ENCODE results near the gene LIF. TPM values are rescaled to one million over a fixed set of nuclear protein-coding genes. Genes with fewer than 3 reads are reported as not detected.
"Not testable (repeated sequence)": the region's sequence is repeated elsewhere in the genome, so short reads cannot be mapped to it uniquely, and the experiment has no call there.

The LIF gene
- total RNA-seq, 1 experiment from 2014 or later: 0.59 TPM

GRCh38 chr22:30223303-30223702 is 23.3 kb downstream of the LIF start:
- Histone ChIP-seq H3K4me3 (ENCODE audit: insufficient read depth, low read depth, low read length) (no peak overlapping the region), H3K36me3 (replicated peaks; ENCODE audit: control insufficient read depth, insufficient read depth, low read length) (no peaks in the 10 kb centered on the region), H3K27me3 (ENCODE audit: control insufficient read depth, insufficient read depth, low read length) (no peaks in the 10 kb centered on the region)
- no peak for DNase-seq

- H3K4me3 ChIP-seq (ENCODE audit: insufficient read depth, low read depth, low read length): no peak overlapping the region
Measured at GRCh38 chr22:30222321-30222720, 24.2 kb downstream of the LIF start.

GRCh38 chr22:30221121-30221992 is 25.2 kb downstream of the LIF start:
- Histone ChIP-seq H3K36me3 (replicated peaks; ENCODE audit: control insufficient read depth, insufficient read depth, low read length) (no peaks in the 10 kb centered on the region), H3K4me3 (ENCODE audit: insufficient read depth, low read depth, low read length) (no peak overlapping the region), H3K27me3 (ENCODE audit: control insufficient read depth, insufficient read depth, low read length) (no peaks in the 10 kb centered on the region)
- DNase-seq: no peak

More at GRCh38 chr22:30222321-30222720, 24.2 kb downstream of the LIF start:
- H3K27me3 ChIP-seq (ENCODE audit: control insufficient read depth, insufficient read depth, low read length): no peaks in the 10 kb centered on the region
- no peak for DNase-seq
- no peaks in the 10 kb centered on the region for H3K36me3 ChIP-seq (replicated peaks; ENCODE audit: control insufficient read depth, insufficient read depth, low read length)

- no peak for DNase-seq
- H3K4me3 ChIP-seq (ENCODE audit: insufficient read depth, low read depth, low read length): no peak overlapping the region
- H3K27me3 ChIP-seq (ENCODE audit: control insufficient read depth, insufficient read depth, low read length): no peaks in the 10 kb centered on the region
- H3K36me3 ChIP-seq (replicated peaks; ENCODE audit: control insufficient read depth, insufficient read depth, low read length): no peaks in the 10 kb centered on the region
Measured at GRCh38 chr22:30220338-30221012, 26.1 kb downstream of the LIF start.

- Histone ChIP-seq H3K27me3 (ENCODE audit: control insufficient read depth, insufficient read depth, low read length) (no peaks in the 10 kb centered on the region), H3K4me3 (ENCODE audit: insufficient read depth, low read depth, low read length) (no peak overlapping the region), H3K36me3 (replicated peaks; ENCODE audit: control insufficient read depth, insufficient read depth, low read length) (no peaks in the 10 kb centered on the region)
- DNase-seq: no peak
Measured at GRCh38 chr22:30219668-30220278, 26.8 kb downstream of the LIF start.

- H3K27me3 ChIP-seq (ENCODE audit: control insufficient read depth, insufficient read depth, low read length): no peaks in the 10 kb centered on the region
- H3K36me3 ChIP-seq (replicated peaks; ENCODE audit: control insufficient read depth, insufficient read depth, low read length): no peaks in the 10 kb centered on the region
- no peak for DNase-seq
- no peak overlapping the region for H3K4me3 ChIP-seq (ENCODE audit: insufficient read depth, low read depth, low read length)
Measured at GRCh38 chr22:30219049-30219654, 27.4 kb downstream of the LIF start.

GRCh38 chr22:30217698-30218560 is 28.6 kb downstream of the LIF start:
- no peaks in the 10 kb centered on the region for H3K36me3 ChIP-seq (replicated peaks; ENCODE audit: control insufficient read depth, insufficient read depth, low read length)
- H3K4me3 ChIP-seq (ENCODE audit: insufficient read depth, low read depth, low read length): no peak overlapping the region
- DNase-seq: no peak
- H3K27me3 ChIP-seq (ENCODE audit: control insufficient read depth, insufficient read depth, low read length): no peaks in the 10 kb centered on the region

- peak; percentile 20 for DNase-seq
- H3K27me3 ChIP-seq (ENCODE audit: control insufficient read depth, insufficient read depth, low read length): no peaks in the 10 kb centered on the region
Measured at GRCh38 chr22:30216710-30217109, 29.8 kb downstream of the LIF start.

GRCh38 chr22:30216272-30216671 is 30.3 kb downstream of the LIF start:
- not testable (repeated sequence) for H3K27me3 ChIP-seq (ENCODE audit: control insufficient read depth, insufficient read depth, low read length); H3K4me3 ChIP-seq (ENCODE audit: insufficient read depth, low read depth, low read length); DNase-seq; H3K36me3 ChIP-seq (replicated peaks; ENCODE audit: control insufficient read depth, insufficient read depth, low read length)

More at GRCh38 chr22:30216710-30217109, 29.8 kb downstream of the LIF start:
- no peaks in the 10 kb centered on the region for H3K36me3 ChIP-seq (replicated peaks; ENCODE audit: control insufficient read depth, insufficient read depth, low read length)
- H3K4me3 ChIP-seq (ENCODE audit: insufficient read depth, low read depth, low read length): no peak overlapping the region

- Histone ChIP-seq H3K36me3 (replicated peaks; ENCODE audit: control insufficient read depth, insufficient read depth, low read length) (no peaks in the 10 kb centered on the region), H3K4me3 (ENCODE audit: insufficient read depth, low read depth, low read length) (no peak overlapping the region), H3K27me3 (ENCODE audit: control insufficient read depth, insufficient read depth, low read length) (no peaks in the 10 kb centered on the region)
- peak; percentile 46 for DNase-seq
Measured at GRCh38 chr22:30214703-30215407, 31.7 kb downstream of the LIF start.

GRCh38 chr22:30212996-30213441 is 33.5 kb downstream of the LIF start:
- DNase-seq: no peak
- Histone ChIP-seq H3K36me3 (replicated peaks; ENCODE audit: control insufficient read depth, insufficient read depth, low read length) (no peaks in the 10 kb centered on the region), H3K27me3 (ENCODE audit: control insufficient read depth, insufficient read depth, low read length) (no peaks in the 10 kb centered on the region; the same call in 1 of the 2 replicates), H3K4me3 (ENCODE audit: insufficient read depth, low read depth, low read length) (no peak overlapping the region)

GRCh38 chr22:30212363-30212995 is 34.1 kb downstream of the LIF start:
- no peaks in the 10 kb centered on the region; the same call in 1 of the 2 replicates for H3K27me3 ChIP-seq (ENCODE audit: control insufficient read depth, insufficient read depth, low read length)
- DNase-seq: peak; percentile 22
- H3K36me3 ChIP-seq (replicated peaks; ENCODE audit: control insufficient read depth, insufficient read depth, low read length): no peaks in the 10 kb centered on the region
- H3K4me3 ChIP-seq (ENCODE audit: insufficient read depth, low read depth, low read length): no peak overlapping the region
